Effector memory CD4-positive, alpha-beta T cell (primary cell): ENCODE data around the gene GLI1.
"Not testable (repeated sequence)": the region's sequence is repeated elsewhere in the genome, so short reads cannot be mapped to it uniquely, and the experiment has no call there.

Source experiments
- DNase-seq, 3 donors: peaks; one replicate each; pipeline ENCODE4 v3.0.0-alpha.2; 2020
- H3K27ac ChIP-seq: 2 replicates; pipeline ENCODE4 v1.7.0; 2013; ENCODE audit warnings: mild to moderate bottlenecking, low read length, moderate library complexity; ENCODE audit not compliant: insufficient read depth, poor library complexity, severe bottlenecking
- H3K27me3 ChIP-seq: replicated peaks from 2 replicates; pipeline ENCODE4 v1.7.0; 2013; ENCODE audit warnings: mild to moderate bottlenecking, low read length; ENCODE audit not compliant: insufficient read depth, control insufficient read depth, poor library complexity, severe bottlenecking
- H3K36me3 ChIP-seq: 2 replicates; pipeline ENCODE4 v1.7.0; 2013; ENCODE audit warnings: mild to moderate bottlenecking, low read length, moderate library complexity; ENCODE audit not compliant: control insufficient read depth, insufficient read depth
- H3K4me1 ChIP-seq: 2 replicates; pipeline ENCODE4 v1.7.0; 2013; ENCODE audit warnings: low read length, mild to moderate bottlenecking; ENCODE audit not compliant: control insufficient read depth, insufficient read depth, poor library complexity, severe bottlenecking
- H3K4me3 ChIP-seq: 2 replicates; pipeline ENCODE4 v1.7.0; 2013; ENCODE audit warnings: low read length, low read depth, mild to moderate bottlenecking; ENCODE audit not compliant: insufficient read depth, poor library complexity, severe bottlenecking
- H3K9me3 ChIP-seq: 2 replicates; pipeline ENCODE4 v1.7.0; 2013; ENCODE audit warnings: mild to moderate bottlenecking, low read length, moderate library complexity; ENCODE audit not compliant: control insufficient read depth

Gene GLI1

GRCh38 chr12:57512665-57513064 lies 53.1 kb downstream of the GLI1 start:
- Histone ChIP-seq H3K4me3 (no peak overlapping the region), H3K9me3 (no peaks in the 10 kb centered on the region), H3K36me3 (peaks cover 62% of the 10 kb centered on the region), H3K4me1 (no peaks in the 10 kb centered on the region), H3K27me3 (no peaks in the 10 kb centered on the region), H3K27ac (peak overlapping the region; percentile 7)
- DNase-seq = no peak

GRCh38 chr12:57513266-57513665 lies 53.7 kb downstream of the GLI1 start:
- Histone ChIP-seq H3K4me3 (no peak overlapping the region), H3K9me3 (no peaks in the 10 kb centered on the region), H3K27ac (peak overlapping the region; percentile 12), H3K36me3 (peaks cover 62% of the 10 kb centered on the region), H3K4me1 (no peaks in the 10 kb centered on the region), H3K27me3 (no peaks in the 10 kb centered on the region)
- no peak for DNase-seq

GRCh38 chr12:57513677-57514076 lies 54.1 kb downstream of the GLI1 start:
- H3K27ac ChIP-seq, H3K27me3 ChIP-seq, DNase-seq, H3K9me3 ChIP-seq, H3K4me3 ChIP-seq, H3K4me1 ChIP-seq: not testable (repeated sequence)
- peaks cover 62% of the 10 kb centered on the region for H3K36me3 ChIP-seq

- not testable (repeated sequence) for H3K4me3 ChIP-seq, H3K27me3 ChIP-seq, H3K27ac ChIP-seq, DNase-seq, H3K9me3 ChIP-seq, H3K4me1 ChIP-seq
- peaks cover 62% of the 10 kb centered on the region for H3K36me3 ChIP-seq
Measured at GRCh38 chr12:57514246-57514645, 54.7 kb downstream of the GLI1 start.

- Histone ChIP-seq H3K4me3 (no peak overlapping the region), H3K4me1 (peaks cover 9% of the 10 kb centered on the region), H3K36me3 (peaks cover 58% of the 10 kb centered on the region), H3K27me3 (no peaks in the 10 kb centered on the region), H3K27ac (no peak overlapping the region), H3K9me3 (no peaks in the 10 kb centered on the region)
- no peak for DNase-seq
Measured at GRCh38 chr12:57514720-57515407, 55.3 kb downstream of the GLI1 start.

GRCh38 chr12:57515408-57515933 lies 55.9 kb downstream of the GLI1 start:
- Histone ChIP-seq H3K36me3 (peaks cover 57% of the 10 kb centered on the region), H3K27me3 (no peaks in the 10 kb centered on the region), H3K4me1 (peaks cover 9% of the 10 kb centered on the region), H3K27ac (no peak overlapping the region), H3K4me3 (no peak overlapping the region), H3K9me3 (no peaks in the 10 kb centered on the region)
- no peak for DNase-seq

- Histone ChIP-seq H3K9me3 (no peaks in the 10 kb centered on the region), H3K4me1 (peaks cover 12% of the 10 kb centered on the region), H3K4me3 (no peak overlapping the region), H3K27me3 (no peaks in the 10 kb centered on the region), H3K36me3 (peaks cover 57% of the 10 kb centered on the region), H3K27ac (no peak overlapping the region)
- no peak for DNase-seq
Measured at GRCh38 chr12:57515934-57516541, 56.5 kb downstream of the GLI1 start.

GRCh38 chr12:57516617-57517153 lies 57.1 kb downstream of the GLI1 start:
- H3K9me3 ChIP-seq = no peaks in the 10 kb centered on the region
- H3K4me1 ChIP-seq = peaks cover 18% of the 10 kb centered on the region
- no peak overlapping the region for H3K4me3 ChIP-seq
- DNase-seq = no peak
- H3K27ac ChIP-seq = no peak overlapping the region
- no peaks in the 10 kb centered on the region for H3K27me3 ChIP-seq
- peaks cover 54% of the 10 kb centered on the region for H3K36me3 ChIP-seq

GRCh38 chr12:57517187-57517586 lies 57.6 kb downstream of the GLI1 start:
- Histone ChIP-seq H3K36me3 (peaks cover 49% of the 10 kb centered on the region), H3K27ac (no peak overlapping the region), H3K4me3 (no peak overlapping the region), H3K27me3 (no peaks in the 10 kb centered on the region), H3K9me3 (no peaks in the 10 kb centered on the region), H3K4me1 (peaks cover 24% of the 10 kb centered on the region)
- DNase-seq = no peak

GRCh38 chr12:57517718-57518117 lies 58.1 kb downstream of the GLI1 start:
- H3K27ac ChIP-seq, H3K4me3 ChIP-seq, DNase-seq, H3K27me3 ChIP-seq, H3K9me3 ChIP-seq: not testable (repeated sequence)
- H3K36me3 ChIP-seq = peaks cover 44% of the 10 kb centered on the region
- peaks cover 26% of the 10 kb centered on the region for H3K4me1 ChIP-seq
